HG02759 (cell line): ENCODE data around the gene PPFIA4.

ENCODE experiments used
- ATAC-seq: cut with Tn5 transposase; IDR thresholded peaks from one replicate; pipeline ENCODE4 v1.9.1; 2021; ENCODE audit warnings: mild to moderate bottlenecking, moderate library complexity; ENCODE audit not compliant: unreplicated experiment

Gene PPFIA4

GRCh38 chr1:203081465-203082230 is 55.4 kb downstream of the PPFIA4 start:
- no peak for ATAC-seq

DNA sequence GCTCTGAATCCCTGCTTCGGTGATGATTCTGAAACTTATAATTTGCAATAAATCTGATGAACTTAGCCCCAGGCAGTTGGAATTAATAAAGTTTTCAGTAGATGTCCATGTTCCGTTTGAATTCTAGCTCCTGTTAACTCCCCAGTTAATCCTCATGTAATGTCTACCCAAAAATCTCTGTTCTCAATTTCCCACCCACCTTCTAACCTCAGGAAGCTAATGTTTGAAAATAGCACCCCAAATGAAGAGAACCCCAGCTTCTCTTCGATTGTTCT is 55.9 kb downstream of the PPFIA4 start:
- ATAC-seq = no peak

DNA sequence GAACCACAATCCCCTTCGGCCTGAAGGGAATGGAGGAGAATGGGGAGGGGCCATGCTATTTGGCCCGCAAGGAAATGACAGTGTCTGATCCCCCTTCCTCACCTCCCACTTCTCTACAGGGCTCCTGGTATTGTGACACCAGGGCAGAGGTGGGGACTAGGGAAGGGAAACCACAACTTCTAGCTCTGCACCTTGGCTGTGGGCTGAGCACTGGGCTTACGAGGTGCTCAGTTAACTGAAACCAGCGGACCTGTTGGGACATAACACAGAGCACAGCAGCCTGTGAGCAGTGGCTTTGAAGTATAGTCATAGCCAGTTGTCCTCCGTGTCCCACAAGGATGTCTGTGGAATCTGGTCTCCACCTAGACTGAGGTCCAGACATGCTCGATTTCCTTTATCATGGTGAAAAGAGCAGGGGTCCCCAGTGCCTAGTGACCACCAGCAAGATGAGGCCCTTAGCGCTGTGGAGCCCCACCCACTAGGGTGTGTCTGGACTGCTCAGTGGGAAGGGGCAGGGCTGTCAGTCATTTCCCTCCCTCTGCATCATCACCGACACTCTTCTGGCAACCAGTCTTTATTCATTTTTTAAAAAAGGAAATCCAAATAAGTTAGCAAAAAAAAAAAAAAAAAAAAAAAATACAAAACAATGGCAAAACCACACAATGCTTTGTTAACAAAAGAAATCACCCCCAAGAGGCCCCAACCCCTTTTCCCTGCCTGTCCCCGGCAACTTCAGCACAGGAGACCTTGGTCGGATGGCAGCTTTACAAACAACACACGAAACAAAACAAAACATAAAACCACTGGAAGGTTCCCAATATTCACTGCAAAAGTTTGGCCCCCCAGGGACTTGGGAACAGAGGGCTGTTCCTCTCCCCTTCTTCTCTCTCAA is 56.5 kb downstream of the PPFIA4 start:
- no peak for ATAC-seq

DNA sequence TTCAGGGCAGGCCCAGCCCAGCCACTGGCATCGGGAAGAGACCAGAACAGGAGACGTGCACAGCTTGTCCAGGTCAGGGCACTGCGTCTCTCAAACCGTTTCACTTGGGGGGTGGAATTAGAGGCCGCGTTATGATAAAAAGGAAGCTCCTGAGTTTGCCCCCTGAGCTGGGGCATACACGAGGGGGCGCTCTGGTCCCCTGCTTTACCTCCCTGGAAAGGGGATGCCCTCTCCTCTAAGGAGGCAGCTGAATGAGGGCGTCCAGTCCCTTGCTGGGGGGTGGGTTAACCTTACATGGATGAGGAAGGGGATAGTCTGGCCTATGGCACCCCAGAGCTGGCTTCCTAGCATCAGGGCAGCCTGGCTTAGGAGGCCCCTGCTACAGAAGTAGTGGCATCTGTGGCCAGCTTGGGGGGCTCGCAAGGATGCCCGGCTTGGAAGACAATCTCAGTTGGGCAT is 57.2 kb downstream of the PPFIA4 start:
- no peak for ATAC-seq

DNA sequence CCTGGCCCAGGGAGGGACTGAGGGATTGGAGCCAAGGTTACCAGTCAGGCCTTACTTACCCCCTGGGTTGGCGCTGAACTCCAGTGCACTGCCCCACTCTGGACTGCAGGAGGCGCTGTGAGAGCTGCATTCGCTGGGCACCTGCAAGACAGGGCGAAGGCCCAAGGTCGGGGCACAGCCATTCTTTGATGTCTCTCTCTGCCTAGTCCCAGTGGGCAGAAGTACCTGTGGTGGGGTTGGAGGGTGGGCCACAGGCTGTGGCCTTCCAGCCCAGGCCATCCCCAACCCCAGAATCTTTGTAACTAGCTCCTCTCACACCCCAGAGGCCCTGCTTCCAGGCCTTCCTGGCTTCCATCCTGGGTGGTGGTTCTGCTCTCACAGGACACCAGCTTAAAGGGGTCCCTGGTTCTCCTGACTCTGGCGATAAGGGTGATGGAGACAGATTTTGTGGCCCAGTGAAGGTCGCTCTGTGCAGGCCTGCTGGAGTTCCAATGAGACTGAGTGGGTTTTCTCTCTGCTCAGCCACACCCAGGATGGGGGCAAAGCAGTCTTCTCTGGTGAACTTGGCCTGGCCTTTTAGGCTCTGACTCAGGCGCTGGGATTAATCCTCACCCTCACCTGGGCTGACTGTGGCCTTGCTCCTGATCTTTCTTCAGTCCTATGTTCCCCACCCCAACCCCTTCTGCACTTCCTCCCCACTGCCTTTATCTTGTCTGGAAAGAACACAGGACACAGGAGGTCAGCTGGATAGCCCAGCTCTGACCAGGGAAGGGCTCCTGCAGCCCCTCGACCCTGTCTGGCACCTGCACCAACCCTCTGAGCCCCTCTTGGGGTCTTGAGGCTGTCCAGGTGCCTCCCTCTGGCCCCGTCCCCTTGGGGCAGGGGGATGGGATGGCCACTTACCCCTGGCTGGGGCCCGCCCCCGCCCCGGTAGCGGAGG is 58.6 kb downstream of the PPFIA4 start:
- ATAC-seq = no peak

DNA sequence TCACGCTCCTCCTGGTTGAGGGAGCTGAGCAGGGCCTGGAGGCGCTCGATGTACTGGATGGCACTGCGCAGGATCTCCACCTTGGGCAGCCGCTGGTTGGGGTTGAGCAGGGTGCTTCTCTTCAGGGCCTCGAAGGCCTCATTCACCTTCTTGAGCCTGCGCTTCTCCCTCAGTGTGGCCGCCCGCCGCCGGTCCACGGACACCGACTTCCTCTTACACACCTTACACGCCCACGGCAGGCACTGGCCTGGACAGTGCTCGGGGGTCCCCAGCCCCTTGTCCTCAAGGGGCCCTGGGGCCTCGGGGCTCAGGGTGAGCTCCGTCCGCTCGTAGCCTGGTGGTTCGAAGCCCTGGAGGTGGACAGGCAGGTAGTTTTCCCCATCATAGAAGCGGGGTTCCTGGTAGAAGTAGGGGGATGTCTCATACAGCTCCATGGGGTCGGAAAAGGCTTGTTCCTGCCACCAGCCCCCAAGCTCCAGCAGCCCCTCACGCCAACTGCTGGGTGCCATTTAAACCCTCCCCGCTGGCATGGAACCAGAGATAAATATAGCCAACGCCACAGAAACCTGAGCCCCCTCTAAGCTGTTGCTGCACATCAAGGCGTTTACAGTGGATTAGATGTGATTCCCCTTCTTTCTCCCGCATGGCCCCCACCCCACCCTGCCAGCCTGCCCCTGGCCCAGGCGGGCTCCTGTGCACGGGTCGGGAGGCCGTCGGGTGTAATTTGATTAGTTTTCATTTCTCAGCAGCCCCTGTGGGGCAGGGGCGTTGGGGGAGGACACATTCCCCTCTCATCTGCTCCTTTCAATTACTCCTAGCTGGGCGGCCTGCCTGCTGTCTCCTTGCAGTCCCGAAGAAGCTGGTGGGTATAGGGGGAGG is 59.5 kb downstream of the PPFIA4 start, which contains the start of gene MYOG:
Gene MYOG, minus strand, starts transcription at position 485 of the 879 bp plus-strand sequence. Its CDS starts 51 bp downstream, at position 434.
- no peak for ATAC-seq

DNA sequence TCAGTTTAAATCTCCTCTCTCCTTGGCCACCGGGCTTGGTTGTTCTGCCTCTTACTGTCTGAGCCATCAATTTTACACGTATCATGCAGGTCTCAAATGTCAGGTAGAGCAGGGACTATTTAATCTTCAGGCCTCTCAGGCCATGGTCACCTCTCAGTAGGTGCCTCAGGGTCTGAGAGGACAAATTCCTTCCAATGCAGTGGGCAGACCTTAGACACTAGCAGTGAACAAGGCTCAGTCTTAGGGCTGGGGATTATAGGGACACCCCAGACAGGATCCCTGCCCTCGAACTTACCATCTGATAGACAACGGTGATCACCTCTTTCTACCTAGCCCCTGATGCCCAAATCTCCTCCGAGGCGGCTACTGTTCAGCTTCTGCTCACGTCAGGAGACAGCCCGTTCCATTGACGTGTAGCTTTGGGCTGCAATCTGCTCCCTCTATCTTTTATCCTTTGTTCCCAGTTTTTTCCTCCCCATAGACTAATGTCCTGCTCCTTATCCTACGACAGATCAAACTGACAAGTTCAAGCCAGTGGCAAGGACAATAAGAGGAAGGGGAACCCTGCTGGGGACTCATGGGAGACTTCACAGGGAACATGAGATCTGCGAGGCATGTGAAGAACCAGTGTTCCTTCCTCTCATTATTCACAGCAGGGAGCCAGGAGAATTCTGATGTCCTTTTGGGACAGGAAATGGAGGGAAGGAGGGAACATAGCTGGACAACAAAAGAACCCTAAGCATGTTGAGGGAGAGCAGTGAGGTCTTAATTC is 60.9 kb downstream of the PPFIA4 start:
- ATAC-seq = no peak

- no peak for ATAC-seq
Measured at GRCh38 chr1:203088441-203088840, 62.1 kb downstream of the PPFIA4 start.

- ATAC-seq = no peak
Measured at GRCh38 chr1:203089001-203089650, 62.8 kb downstream of the PPFIA4 start.

GRCh38 chr1:203089651-203090045 is 63.4 kb downstream of the PPFIA4 start:
- no peak for ATAC-seq

DNA sequence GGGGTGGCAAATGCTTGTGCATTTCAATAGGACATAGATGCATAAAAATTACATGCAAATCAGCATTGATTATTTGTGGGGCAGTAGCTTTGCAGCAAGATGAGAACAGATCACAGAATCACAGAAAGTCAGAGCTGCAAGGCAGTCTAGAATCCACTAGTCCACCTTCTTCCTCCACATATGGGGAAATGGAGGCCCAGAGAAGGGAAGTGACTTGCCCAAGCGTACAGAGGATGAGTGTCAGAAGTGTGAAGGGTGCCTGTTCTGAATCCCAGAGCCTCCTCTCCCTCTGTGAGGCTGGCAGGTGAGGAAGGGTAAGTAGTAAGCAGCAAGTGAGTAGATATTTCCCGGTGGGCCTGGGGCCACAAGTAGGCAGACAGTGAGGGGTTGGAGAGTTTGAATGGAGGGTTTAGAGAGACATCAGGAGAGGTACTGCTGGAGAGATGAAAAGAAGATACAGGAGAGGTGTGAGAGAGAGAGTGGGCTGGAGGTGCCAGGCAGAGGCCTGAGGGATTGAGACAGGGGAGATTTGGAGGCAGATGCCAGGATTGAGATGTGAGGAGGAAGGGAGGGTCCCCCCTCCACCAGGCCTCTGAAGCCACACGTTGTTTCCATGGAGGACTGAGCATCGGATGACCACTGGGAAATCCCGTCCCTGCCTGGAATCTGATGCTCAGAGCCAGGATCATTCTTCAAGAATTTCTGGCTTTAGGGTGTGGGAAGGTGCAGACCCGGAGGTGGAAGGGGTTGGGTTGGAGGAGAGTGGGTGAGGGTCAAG is 64.3 kb downstream of the PPFIA4 start:
- no peak for ATAC-seq

- ATAC-seq = no peak
Measured at GRCh38 chr1:203091199-203091477, 64.8 kb downstream of the PPFIA4 start.

GRCh38 chr1:203091761-203092330 is 65.6 kb downstream of the PPFIA4 start:
- ATAC-seq = no peak

GRCh38 chr1:203093754-203094410 is 67.6 kb downstream of the PPFIA4 start:
- no peak for ATAC-seq

DNA sequence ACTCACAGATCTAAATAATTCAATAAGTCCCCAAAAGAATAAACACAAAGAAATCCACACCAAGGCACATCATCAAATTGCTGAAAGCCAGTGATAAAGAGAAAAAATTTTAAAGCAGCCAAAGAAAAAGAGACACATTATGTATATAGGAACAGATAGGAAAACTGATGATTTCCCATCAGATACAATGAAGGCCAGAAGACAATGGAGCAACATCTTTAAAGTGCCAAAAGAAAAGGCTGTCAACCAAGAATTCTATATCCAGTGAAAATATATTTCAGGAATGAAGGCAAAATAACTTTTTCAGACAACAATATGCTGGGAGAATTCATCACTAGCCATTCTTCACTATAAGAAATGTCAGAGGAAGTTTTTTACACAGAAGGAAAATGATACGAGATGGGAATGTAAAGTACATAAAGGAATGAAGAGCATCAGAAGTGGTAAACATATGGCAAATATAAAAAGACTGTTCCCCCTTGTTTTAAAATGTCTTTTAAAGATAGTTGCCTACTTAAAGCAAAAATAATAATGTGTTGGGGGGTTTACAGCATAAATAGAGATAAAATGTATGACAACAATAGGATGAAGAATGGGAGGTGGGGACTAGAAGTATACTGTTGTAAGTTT is 68.9 kb downstream of the PPFIA4 start:
- ATAC-seq = no peak

DNA sequence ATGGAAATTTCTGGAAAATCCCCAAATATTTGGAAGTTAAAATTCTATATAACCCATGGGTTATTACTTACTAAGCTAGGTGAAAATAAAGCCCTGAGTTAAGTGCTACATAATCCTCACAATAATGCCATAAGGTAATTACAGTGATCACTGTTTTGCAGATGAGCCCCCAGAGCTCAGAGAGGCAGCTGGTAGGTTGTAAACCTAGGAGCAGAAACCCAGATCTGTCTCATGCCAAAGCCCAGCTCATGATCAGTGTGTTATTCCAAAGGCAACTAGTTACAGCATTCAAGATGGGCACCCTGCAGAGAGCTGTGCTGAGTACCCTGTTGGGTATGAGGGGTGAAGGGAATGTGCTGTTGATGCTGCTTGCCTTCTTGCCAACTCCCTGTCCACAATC is 70.3 kb downstream of the PPFIA4 start:
- no peak for ATAC-seq

GRCh38 chr1:203097001-203097400 is 70.7 kb downstream of the PPFIA4 start:
- ATAC-seq = no peak
